ENCODE data around the gene MED15.

DNA sequence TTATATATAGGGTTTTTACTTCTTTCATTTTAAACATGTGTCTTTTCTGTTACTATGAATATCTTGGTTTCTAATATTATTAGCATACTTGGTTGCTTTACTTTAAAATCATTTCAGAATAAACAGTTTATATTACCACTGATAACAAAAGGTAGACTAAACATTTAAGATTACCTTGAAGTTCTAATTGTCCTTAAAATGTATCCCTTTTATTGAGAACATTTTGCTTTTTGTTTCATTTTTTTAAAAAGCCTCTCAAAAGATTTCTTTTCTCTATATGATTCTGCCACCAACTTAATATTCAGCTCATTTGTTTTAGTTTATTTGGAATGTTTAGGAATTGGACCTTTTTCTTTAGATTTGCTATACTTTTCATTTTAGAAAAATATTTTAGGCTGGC is 39.6 kb downstream of the MED15 start:
- TF ChIP-seq CTCF (IDR thresholded peaks at IDR 0.05), result no peak
- no peak for TF ChIP-seq POLR2A (IDR thresholded peaks at IDR 0.05)

All from uterus (tissue), 2 donors.